Adipocyte (in vitro differentiated cells): ENCODE results near the gene PRKAR2B.

Source experiments
- DNase-seq: peaks from one replicate; pipeline ENCODE4 v3.0.0-alpha.2; 2015; ENCODE audit warnings: low read depth
- H3K27me3 ChIP-seq: replicated peaks from 2 replicates; pipeline ENCODE4 v1.7.0; 2013; ENCODE audit warnings: mild to moderate bottlenecking, low read length, moderate library complexity; ENCODE audit not compliant: control insufficient read depth, insufficient read depth
- H3K36me3 ChIP-seq: 2 replicates; pipeline ENCODE4 v1.7.0; 2013; ENCODE audit warnings: low read length, mild to moderate bottlenecking, moderate library complexity; ENCODE audit not compliant: control insufficient read depth, insufficient read depth, severe bottlenecking
- H3K4me1 ChIP-seq: 2 replicates; pipeline ENCODE4 v1.7.0; 2013; ENCODE audit warnings: mild to moderate bottlenecking, low read length, moderate library complexity; ENCODE audit not compliant: control insufficient read depth, insufficient read depth
- H3K4me3 ChIP-seq: 2 replicates; pipeline ENCODE4 v1.7.0; 2013; ENCODE audit warnings: mild to moderate bottlenecking, low read length, moderate library complexity
- H3K9ac ChIP-seq: 2 replicates; pipeline ENCODE4 v1.7.0; 2013; ENCODE audit warnings: mild to moderate bottlenecking, low read length, moderate library complexity
- H3K9me3 ChIP-seq: 2 replicates; pipeline ENCODE4 v1.7.0; 2013; ENCODE audit warnings: mild to moderate bottlenecking, low read length, moderate library complexity; ENCODE audit not compliant: control insufficient read depth

The PRKAR2B gene

GRCh38 chr7:107113866-107114265 lies 69.4 kb downstream of the PRKAR2B start:
- no peak overlapping the region for H3K4me3 ChIP-seq
- H3K9ac ChIP-seq = no peak overlapping the region
- H3K27me3 ChIP-seq = no peaks in the 10 kb centered on the region
- H3K9me3 ChIP-seq = no peaks in the 10 kb centered on the region
- DNase-seq = no peak
- peaks cover 23% of the 10 kb centered on the region for H3K4me1 ChIP-seq
- no peaks in the 10 kb centered on the region for H3K36me3 ChIP-seq

GRCh38 chr7:107115114-107115513 lies 70.6 kb downstream of the PRKAR2B start:
- no peak for DNase-seq
- Histone ChIP-seq H3K4me1 (peaks cover 33% of the 10 kb centered on the region), H3K27me3 (no peaks in the 10 kb centered on the region), H3K9ac (no peak overlapping the region), H3K36me3 (no peaks in the 10 kb centered on the region), H3K4me3 (no peak overlapping the region), H3K9me3 (no peaks in the 10 kb centered on the region)

DNA sequence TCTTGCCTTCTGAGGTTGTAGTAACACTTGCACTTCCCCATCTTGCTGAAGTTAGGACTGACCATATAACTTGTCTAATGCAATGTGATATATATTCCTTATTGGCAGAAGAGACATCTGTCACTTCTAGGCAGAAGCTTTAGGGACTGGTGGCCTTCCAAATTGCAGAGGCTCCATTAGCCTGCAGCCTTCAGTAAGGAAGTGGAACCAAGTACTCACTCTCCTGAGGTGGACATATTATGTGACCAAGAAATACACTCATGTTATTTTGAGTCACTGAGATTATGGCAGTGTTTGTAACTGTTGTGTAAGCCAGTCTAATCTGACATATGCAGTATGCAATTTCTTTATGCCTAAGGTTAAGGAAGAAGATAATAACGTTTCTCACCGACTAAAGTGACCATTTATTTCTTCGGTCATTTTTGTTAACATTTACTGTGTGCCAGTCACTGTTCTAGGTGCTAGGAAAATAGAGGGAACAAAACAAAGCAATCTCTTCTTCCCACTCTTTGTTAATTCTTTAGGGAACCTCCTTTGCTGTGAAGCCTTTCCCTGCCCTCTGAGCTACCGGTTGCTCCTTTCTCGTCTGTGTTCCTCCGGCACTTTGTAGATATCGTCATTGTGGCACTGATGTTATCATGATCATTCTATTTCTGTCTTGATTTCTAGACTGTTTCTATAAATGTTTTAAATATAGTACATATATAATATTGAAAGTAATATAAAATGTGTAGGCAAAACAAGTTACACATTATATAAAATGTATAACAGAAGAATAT lies 71.4 kb downstream of the PRKAR2B start:
- H3K4me1 ChIP-seq = peaks cover 33% of the 10 kb centered on the region
- no peak overlapping the region for H3K9ac ChIP-seq
- no peaks in the 10 kb centered on the region for H3K9me3 ChIP-seq
- no peaks in the 10 kb centered on the region for H3K27me3 ChIP-seq
- DNase-seq = no peak
- H3K36me3 ChIP-seq = no peaks in the 10 kb centered on the region
- no peak overlapping the region for H3K4me3 ChIP-seq

DNA sequence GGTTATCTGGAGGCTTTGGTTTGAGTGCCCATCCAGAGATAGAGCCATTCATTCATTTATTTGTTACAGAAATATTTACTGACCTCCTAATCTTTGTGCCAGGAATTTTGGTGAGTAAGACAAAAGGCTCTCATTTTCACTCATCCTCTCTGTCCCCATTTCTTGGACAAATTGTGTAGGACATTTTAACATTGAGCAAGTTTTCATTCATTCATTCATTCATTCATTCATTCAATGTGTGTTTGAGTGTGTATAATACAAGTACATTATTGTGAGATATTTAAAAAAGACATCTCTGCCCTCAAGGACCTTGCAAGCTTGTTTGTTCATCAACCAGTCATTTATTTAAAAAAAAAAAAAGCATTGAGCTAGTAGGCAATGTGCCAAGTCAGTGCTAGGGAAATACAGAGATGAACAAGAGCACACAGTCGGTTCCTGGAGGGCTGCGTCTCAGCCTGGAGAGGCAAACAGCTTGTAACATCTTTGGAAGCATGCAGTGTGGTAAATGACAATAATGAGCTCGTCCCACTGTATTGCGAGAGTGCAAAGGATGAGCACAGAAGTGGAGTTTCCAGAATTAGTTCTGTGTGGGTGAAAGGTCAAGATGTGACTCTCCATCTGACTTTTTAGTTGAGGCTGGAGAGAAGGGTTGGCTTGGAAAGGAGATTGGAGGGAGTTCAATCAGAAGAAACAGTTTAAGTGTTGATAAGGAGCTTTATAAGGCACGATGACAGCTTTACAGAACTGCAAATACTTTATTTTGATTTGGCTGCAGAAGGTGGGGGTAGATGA lies 73.8 kb downstream of the PRKAR2B start:
- H3K4me1 ChIP-seq = peaks cover 46% of the 10 kb centered on the region

DNA sequence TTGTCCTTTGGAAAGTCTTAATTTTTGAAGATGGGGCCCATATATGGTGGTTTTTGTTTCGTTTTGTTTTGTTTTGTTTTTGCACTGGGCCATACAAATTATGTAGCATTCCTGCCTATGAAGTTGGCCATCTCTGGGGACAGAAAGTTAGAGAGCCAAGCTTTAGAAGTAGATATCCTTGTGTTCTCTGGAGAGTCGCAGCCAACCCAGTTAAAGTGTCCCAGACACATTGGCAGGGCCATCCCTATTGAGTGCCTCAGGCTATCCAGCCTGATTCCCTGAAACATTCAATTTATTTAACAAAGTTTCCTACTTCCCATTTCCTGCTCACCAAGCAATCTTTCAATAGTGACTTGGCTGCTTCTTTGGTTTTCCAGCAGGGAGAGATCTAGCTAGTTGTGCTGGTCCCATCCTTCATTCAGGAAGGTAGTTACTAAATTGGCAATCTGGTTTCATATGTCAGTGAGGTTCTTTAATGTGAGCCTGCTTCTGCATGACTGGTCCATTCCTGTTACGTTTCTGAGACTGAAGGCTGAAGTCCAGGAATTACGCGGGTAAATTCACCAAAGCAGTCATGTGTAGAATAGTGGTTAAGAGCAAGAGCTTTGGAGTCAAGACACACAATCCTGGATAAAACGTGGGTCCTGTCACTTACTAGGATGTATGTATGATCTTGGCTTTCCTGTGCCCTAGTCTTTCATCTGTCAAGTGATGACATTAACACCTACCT lies 75.0 kb downstream of the PRKAR2B start:
- Histone ChIP-seq H3K4me1 (peaks cover 46% of the 10 kb centered on the region), H3K9me3 (no peaks in the 10 kb centered on the region), H3K27me3 (no peaks in the 10 kb centered on the region), H3K4me3 (no peak overlapping the region), H3K9ac (no peak overlapping the region), H3K36me3 (no peaks in the 10 kb centered on the region)
- DNase-seq = no peak

More for the DNA sequence above, 73.8 kb downstream of the PRKAR2B start:
- no peak for DNase-seq
- H3K9ac ChIP-seq = no peak overlapping the region
- no peaks in the 10 kb centered on the region for H3K36me3 ChIP-seq
- peak overlapping the region; percentile 1 for H3K4me3 ChIP-seq
- H3K27me3 ChIP-seq = no peaks in the 10 kb centered on the region
- no peaks in the 10 kb centered on the region for H3K9me3 ChIP-seq

DNA sequence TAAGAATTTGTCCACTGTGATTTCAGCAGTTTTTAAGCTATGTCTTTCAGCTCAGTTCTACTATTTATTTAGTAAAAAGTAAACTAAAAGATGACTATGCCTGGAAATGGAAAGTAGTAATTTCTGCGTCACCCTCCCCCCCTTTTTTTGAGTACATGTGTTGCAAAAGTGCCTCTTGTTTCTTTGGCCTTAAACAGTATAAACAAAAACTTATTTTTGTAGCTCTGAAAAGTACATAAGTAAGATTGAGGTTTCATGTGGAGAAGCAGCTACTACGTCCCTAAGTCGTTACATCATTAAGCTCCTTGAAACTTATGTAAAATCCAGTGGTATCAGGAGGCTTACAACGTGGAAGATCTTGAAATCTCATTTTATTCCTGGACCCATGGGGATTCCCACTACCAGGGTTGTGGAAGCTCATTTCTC lies 78.0 kb downstream of the PRKAR2B start:
- H3K9me3 ChIP-seq = no peaks in the 10 kb centered on the region
- peaks cover 38% of the 10 kb centered on the region for H3K4me1 ChIP-seq
- H3K27me3 ChIP-seq = no peaks in the 10 kb centered on the region
- peak; percentile 67 for DNase-seq
- no peak overlapping the region for H3K9ac ChIP-seq
- no peak overlapping the region for H3K4me3 ChIP-seq
- no peaks in the 10 kb centered on the region for H3K36me3 ChIP-seq

GRCh38 chr7:107123392-107123791 lies 78.9 kb downstream of the PRKAR2B start:
- Histone ChIP-seq H3K9ac (no peak overlapping the region), H3K27me3 (no peaks in the 10 kb centered on the region), H3K4me3 (no peak overlapping the region), H3K4me1 (peaks cover 29% of the 10 kb centered on the region), H3K36me3 (peaks cover 2% of the 10 kb centered on the region), H3K9me3 (no peaks in the 10 kb centered on the region)
- no peak for DNase-seq

GRCh38 chr7:107125475-107125874 lies 81.0 kb downstream of the PRKAR2B start:
- no peak for DNase-seq

DNA sequence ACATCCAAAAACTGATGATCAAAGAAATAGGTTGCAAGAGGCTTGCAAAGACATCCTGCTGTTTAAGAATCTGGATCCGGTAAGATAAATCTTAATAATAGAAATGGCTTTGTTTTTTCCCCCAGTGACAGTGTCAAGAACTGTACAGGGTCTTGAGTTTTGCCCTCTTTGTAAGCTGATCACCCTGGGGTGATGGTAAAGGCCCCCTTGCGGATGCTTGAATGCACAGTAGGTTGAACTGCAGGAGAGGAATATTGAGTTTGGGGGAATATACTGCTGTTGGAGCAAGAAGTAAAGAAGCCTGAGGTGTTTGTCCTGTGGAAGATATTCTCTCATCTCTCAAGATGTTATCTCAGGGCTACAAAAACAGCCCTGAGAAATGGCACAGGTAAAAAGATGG lies 83.7 kb downstream of the PRKAR2B start:
- H3K4me1 ChIP-seq = no peaks in the 10 kb centered on the region
- H3K36me3 ChIP-seq = peaks cover 4% of the 10 kb centered on the region
- H3K27me3 ChIP-seq = no peaks in the 10 kb centered on the region
- H3K9ac ChIP-seq = no peak overlapping the region
- H3K9me3 ChIP-seq = no peaks in the 10 kb centered on the region
- DNase-seq = no peak
- no peak overlapping the region for H3K4me3 ChIP-seq

More at GRCh38 chr7:107125475-107125874, 81.0 kb downstream of the PRKAR2B start:
- Histone ChIP-seq H3K36me3 (peaks cover 4% of the 10 kb centered on the region), H3K9me3 (no peaks in the 10 kb centered on the region), H3K4me3 (no peak overlapping the region), H3K9ac (no peak overlapping the region), H3K4me1 (peaks cover 13% of the 10 kb centered on the region), H3K27me3 (no peaks in the 10 kb centered on the region)

GRCh38 chr7:107128748-107129147 lies 84.2 kb downstream of the PRKAR2B start:
- Histone ChIP-seq H3K36me3 (peaks cover 4% of the 10 kb centered on the region), H3K27me3 (no peaks in the 10 kb centered on the region), H3K4me1 (no peaks in the 10 kb centered on the region), H3K9me3 (no peaks in the 10 kb centered on the region), H3K4me3 (no peak overlapping the region), H3K9ac (no peak overlapping the region)
- no peak for DNase-seq
